Natural killer cell (primary cell): ENCODE measurements around the gene EPC1. TPM values are rescaled to one million over a fixed set of nuclear protein-coding genes. Genes with fewer than 3 reads are reported as not detected.

Experiments used
- ATAC-seq, 3 donors: fragments of 150-1000 bp in 2 of 3; fragments of 200-7000 bp in 1 of 3; cut with Tn5 transposase; 1 replicate in 1 of 3; 2 replicates in 2 of 3; pipeline ENCODE4 v1.10.0; 2021; ENCODE audit warnings: mild to moderate bottlenecking in 2 of 3, moderate library complexity in 2 of 3
- DNase-seq, 2 donors: peaks; one replicate each; pipeline versions ENCODE4 v3.0.0 to v3.0.0-alpha.2; 2013 to 2021; ENCODE audit warnings: mixed read lengths in 1 of 2
- H3K27ac ChIP-seq: one replicate; pipeline ENCODE4 v1.5.1; 2013; ENCODE audit warnings: mild to moderate bottlenecking, low read length
- H3K27me3 ChIP-seq: one replicate; pipeline ENCODE4 v1.6.1; 2013; ENCODE audit warnings: low read length; ENCODE audit not compliant: control insufficient read depth, insufficient read depth
- H3K36me3 ChIP-seq: one replicate; pipeline ENCODE4 v1.6.1; 2013; ENCODE audit warnings: low read length; ENCODE audit not compliant: control insufficient read depth, insufficient read depth
- H3K4me1 ChIP-seq: one replicate; pipeline ENCODE4 v1.6.1; 2013; ENCODE audit warnings: low read length; ENCODE audit not compliant: control insufficient read depth, insufficient read depth
- H3K4me3 ChIP-seq: one replicate; pipeline ENCODE4 v1.5.1; 2013; ENCODE audit warnings: low read length
- H3K9me3 ChIP-seq: one replicate; pipeline ENCODE4 v1.6.1; 2013; ENCODE audit warnings: low read length; ENCODE audit not compliant: control insufficient read depth, insufficient read depth
- H3K27ac Mint-ChIP-seq, 2 donors: one replicate each; pipeline ENCODE4 v1.8.0; 2022; ENCODE audit warnings: mild to moderate bottlenecking in 2 of 2, mixed read lengths in 2 of 2, moderate library complexity in 1 of 2
- H3K27me3 Mint-ChIP-seq, 2 donors: one replicate each; pipeline ENCODE4 v1.8.0; 2022; ENCODE audit warnings: low read depth in 2 of 2, mixed read lengths in 2 of 2
- H3K36me3 Mint-ChIP-seq: one replicate; pipeline ENCODE4 v1.8.0; 2022; ENCODE audit warnings: mixed read lengths
- H3K4me1 Mint-ChIP-seq, 2 donors: one replicate each; pipeline ENCODE4 v1.8.0; 2022; ENCODE audit warnings: mixed read lengths in 2 of 2
- H3K4me3 Mint-ChIP-seq: one replicate; pipeline ENCODE4 v1.8.0; 2022; ENCODE audit warnings: mild to moderate bottlenecking, moderate library complexity, mixed read lengths
- H3K9me3 Mint-ChIP-seq, 2 donors: one replicate each; pipeline ENCODE4 v1.8.0; 2022; ENCODE audit warnings: mixed read lengths in 2 of 2
- CTCF ChIP-seq: fragments of 200-600 bp; IDR thresholded peaks from one replicate; pipeline ENCODE4 v1.8.0; 2022; ENCODE audit warnings: antibody characterized with exemption
- WGBS: methylation state at CpG from one replicate; pipeline ENCODE4 v1.1.7; 2013; ENCODE audit warnings: missing lambda C conversion rate; ENCODE audit not compliant: insufficient coverage; 5-methylcytosine and 5-hydroxymethylcytosine counted together
- intact Hi-C: fragments of 100-400 bp; cut with micrococcal nuclease; formaldehyde crosslinking; loops from one replicate; pipeline ENCODE4 v1.14.2; 2022
- total RNA-seq, 4 donors: library from RNA; stranded (reverse); fragments of 120-200 nt in 1 of 4; gene quantifications; one replicate each; pipeline versions ENCODE4 v1.2.3 to v1.2.4, GENCODE V29; 2013 to 2022

EPC1 gene
- total RNA-seq, 3 donors from 2014 or later (not counting 1 experiment from before 2014, with no cell fraction given), result 155 to 178 (median 161) TPM

DNA sequence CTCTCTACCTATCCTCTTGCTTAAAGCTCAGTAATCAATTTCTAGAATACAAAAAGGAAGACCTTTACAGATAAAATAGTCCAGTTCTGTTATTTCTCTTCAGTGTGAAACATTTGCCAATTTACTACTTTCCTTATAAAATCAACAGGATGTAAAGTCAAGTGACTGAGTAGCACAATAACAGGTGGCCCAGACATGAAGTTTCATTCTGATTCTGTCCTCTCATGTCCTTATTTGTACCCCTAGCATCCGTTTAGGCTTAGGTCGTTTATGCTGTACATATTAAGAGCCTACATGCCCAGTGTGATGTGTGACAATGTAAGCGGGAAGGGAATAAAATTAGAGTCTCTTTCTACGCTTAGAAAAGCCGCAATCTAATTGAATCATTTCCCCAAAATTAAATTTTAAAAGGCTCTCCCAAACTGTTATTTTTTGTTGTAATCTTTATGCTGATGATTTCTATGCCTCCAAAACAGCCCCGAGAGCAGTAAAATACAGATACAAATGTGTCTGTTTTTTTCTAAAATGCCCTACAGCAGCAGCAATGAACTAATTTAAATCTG lies 29.1 kb downstream of the EPC1 start:
- Histone ChIP-seq H3K36me3 (peaks cover 2% of the 10 kb centered on the region), H3K9me3 (no peaks in the 10 kb centered on the region), H3K27ac (peak overlapping the region; percentile 15), H3K27me3 (no peaks in the 10 kb centered on the region), H3K4me1 (peaks cover 21% of the 10 kb centered on the region), H3K4me3 (no peak overlapping the region)
- DNase-seq, result peak in 1 of 2 donors; percentile 59
- TF ChIP-seq CTCF, result no peak
- Mint-ChIP-seq H3K4me1 (peaks cover 79 to 81% of the 10 kb centered on the region in 2 donors), H3K27ac (peak overlapping the region; percentile 77 to 84), H3K27me3 (no peaks in the 10 kb centered on the region), H3K4me3 (peak overlapping the region; percentile 10), H3K36me3 (no peaks in the 10 kb centered on the region), H3K9me3 (no peaks in the 10 kb centered on the region)
- ATAC-seq, result peak; percentile 72 to 81 (median 74)
- intact Hi-C loops, result loop anchor here (2.0 kb wide), 1 partner anchor 15 kb away; no protein-coding TSS in a partner anchor
- WGBS, result 77% methylated on average over 1 of the region's 6 CpGs

- WGBS, result 89% methylated on average over 3 of the region's 3 CpGs
- H3K27me3 ChIP-seq, result no peaks in the 10 kb centered on the region
- DNase-seq (no peak), ATAC-seq (no peak)
- H3K4me1 ChIP-seq, result peaks cover 22% of the 10 kb centered on the region
- intact Hi-C loops, result no loop called here
- H3K27ac ChIP-seq, result no peak overlapping the region
- H3K9me3 Mint-ChIP-seq, result no peaks in the 10 kb centered on the region
- no peaks in the 10 kb centered on the region for H3K9me3 ChIP-seq
- H3K4me1 Mint-ChIP-seq, result peaks cover 72 to 75% of the 10 kb centered on the region in 2 donors
- H3K27me3 Mint-ChIP-seq, result no peaks in the 10 kb centered on the region
- H3K27ac Mint-ChIP-seq, result peak overlapping the region; percentile 77 to 84
- peak overlapping the region; percentile 4 for H3K4me3 Mint-ChIP-seq
- TF ChIP-seq CTCF, result no peak
- H3K36me3 Mint-ChIP-seq, result no peaks in the 10 kb centered on the region
- no peak overlapping the region for H3K4me3 ChIP-seq
- no peaks in the 10 kb centered on the region for H3K36me3 ChIP-seq
Measured at GRCh38 chr10:32315424-32315823, 31.5 kb downstream of the EPC1 start.

DNA sequence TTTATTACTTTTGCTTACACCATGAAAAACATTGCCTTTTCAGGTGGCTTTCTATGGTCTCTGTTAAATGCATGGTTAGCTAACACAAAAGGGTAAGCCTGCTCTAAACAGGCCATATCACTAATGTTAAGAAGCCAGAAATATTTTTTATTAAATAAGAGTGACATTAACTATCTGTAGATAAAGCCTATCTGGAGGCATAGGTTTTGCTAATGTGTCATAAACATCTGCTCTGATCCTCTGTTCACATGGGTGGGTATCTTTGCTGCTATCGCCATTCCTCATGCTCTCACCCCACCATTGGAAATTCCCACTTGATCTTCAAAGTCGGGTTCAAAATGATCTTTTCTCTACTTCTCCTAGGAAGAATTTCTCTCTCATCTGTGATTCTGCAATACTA lies 32.4 kb downstream of the EPC1 start:
- Mint-ChIP-seq H3K9me3 (no peaks in the 10 kb centered on the region), H3K4me1 (peaks cover 69 to 70% of the 10 kb centered on the region in 2 donors), H3K36me3 (no peaks in the 10 kb centered on the region), H3K27me3 (no peaks in the 10 kb centered on the region), H3K27ac (peak overlapping the region; percentile 77), H3K4me3 (peak overlapping the region; percentile 28)
- H3K36me3 ChIP-seq, result no peaks in the 10 kb centered on the region
- intact Hi-C loops, result no loop called here
- TF ChIP-seq CTCF, result no peak
- no peak overlapping the region for H3K4me3 ChIP-seq
- no peaks in the 10 kb centered on the region for H3K9me3 ChIP-seq
- WGBS, result 85% methylated on average over 2 of the region's 2 CpGs
- DNase-seq (no peak), ATAC-seq (no peak)
- no peaks in the 10 kb centered on the region for H3K27me3 ChIP-seq
- H3K27ac ChIP-seq, result no peak overlapping the region
- peaks cover 18% of the 10 kb centered on the region for H3K4me1 ChIP-seq
